ENCODE data around the gene MEP1B. TPM values are rescaled to one million over a fixed set of nuclear protein-coding genes. Genes with fewer than 3 reads are reported as not detected.
"Not testable (repeated sequence)": the region's sequence is repeated elsewhere in the genome, so short reads cannot be mapped to it uniquely, and the experiment has no call there.

The MEP1B gene
- under 1 TPM in 1 of 2 experiments, not detected in 1; 0.08 TPM for total RNA-seq

DNA sequence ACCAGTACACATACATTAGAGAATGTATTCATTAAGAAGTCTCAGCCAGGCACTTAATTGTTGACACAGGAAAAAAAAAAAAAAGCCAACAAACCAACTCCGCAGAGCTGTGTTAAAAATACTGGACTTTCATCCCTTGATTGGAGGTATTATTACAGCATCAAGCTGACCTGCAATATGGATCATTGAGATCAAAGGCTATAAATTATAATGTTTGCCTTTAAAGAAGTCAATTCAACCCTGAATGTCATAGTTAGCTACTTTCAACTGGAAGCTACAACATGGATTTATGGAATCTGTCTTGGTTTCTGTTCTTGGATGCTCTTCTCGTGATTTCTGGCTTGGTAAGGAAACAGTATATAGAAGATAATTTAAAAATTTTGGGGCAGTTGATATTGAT, at the start of gene MEP1B:
MEP1B (plus strand) TSS at position 250 of the 400 bp plus-strand sequence; CDS start at position 282, 32 bp downstream.
- Mint-ChIP-seq H3K9me3 (peaks cover 3% of the 10 kb centered on the region), H3K4me1 (no peaks in the 10 kb centered on the region), H3K36me3 (no peaks in the 10 kb centered on the region), H3K27me3 (peaks cover 10% of the 10 kb centered on the region), H3K27ac (no peak within 1 kb of the TSS), H3K4me3 (no peak within 1 kb of the TSS)
- no peak for DNase-seq

DNA sequence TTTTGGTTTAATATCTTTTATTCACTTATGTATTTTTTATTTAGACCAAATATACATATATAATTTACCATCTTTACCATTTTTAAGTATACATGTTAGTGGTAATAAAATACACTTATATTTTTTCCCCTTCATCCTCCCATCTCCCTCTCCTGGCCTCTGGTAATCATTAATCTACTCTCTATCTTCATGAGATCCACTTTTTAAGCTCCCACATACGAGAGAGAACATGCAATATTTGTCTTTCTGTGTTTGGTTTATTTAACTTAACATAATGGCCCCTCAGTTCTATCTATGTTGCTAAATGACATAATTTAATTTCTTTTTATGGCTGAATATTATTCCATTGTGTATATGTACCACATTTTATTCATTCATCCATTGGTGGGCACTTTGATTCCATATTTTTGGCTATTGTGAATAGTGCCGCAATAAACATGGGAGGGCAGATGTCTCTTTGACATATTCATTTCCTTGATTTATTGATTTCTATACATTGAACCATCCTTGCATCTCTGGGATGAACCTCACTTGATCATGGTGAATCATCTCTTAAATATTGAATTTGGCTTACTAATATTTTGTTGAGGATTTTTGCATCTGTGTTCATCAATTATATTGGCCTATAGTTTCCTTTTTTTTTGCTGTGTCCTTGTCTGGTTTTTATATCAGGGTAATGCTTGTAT, 41.5 kb upstream of the MEP1B start:
- H3K9me3 Mint-ChIP-seq = peaks cover 2% of the 10 kb centered on the region
- H3K4me3 Mint-ChIP-seq = no peak overlapping the region
- no peaks in the 10 kb centered on the region for H3K27me3 Mint-ChIP-seq
- no peak for DNase-seq
- no peaks in the 10 kb centered on the region for H3K36me3 Mint-ChIP-seq
- H3K4me1 Mint-ChIP-seq = peaks cover 7% of the 10 kb centered on the region
- no peak overlapping the region for H3K27ac Mint-ChIP-seq

DNA sequence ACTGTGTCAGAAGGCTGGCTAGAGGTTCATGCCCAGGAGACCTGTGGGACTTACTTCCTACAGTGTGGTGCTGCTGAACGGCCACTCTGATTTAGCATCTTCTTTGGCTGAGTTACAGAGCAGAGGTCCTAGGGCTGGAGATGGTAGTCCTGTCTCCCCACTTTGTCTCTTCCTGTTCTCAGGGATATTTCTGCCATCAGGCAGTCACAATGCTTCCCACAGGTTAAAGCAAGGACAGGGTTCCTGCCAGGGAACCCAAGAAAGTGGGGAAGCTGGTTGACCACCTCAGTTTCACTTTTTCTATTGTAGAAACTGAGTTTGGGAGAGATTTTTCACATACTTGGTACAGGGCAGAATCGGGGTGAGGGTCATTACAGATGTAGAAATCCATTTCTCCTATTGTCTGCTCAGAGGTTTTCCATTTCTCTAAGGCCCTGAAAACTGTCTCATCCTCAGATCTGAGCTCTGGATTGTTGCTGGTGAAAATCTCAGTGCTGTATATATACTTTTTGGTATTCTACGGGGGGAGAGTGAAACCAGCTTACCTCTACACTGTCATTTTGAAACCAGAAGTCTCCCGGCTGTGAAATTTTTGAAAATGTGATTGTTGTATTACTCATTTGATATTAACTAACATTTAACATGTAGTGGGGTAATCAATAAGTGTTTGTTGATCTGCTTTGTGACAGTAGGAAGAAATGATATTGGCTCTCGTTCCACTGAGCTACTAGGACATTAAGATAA, 37.0 kb upstream of the MEP1B start:
- H3K4me1 Mint-ChIP-seq = peaks cover 7% of the 10 kb centered on the region
- H3K27me3 Mint-ChIP-seq = peaks cover 5% of the 10 kb centered on the region
- no peak for DNase-seq
- H3K27ac Mint-ChIP-seq = no peak overlapping the region
- peaks cover 2% of the 10 kb centered on the region for H3K9me3 Mint-ChIP-seq
- no peaks in the 10 kb centered on the region for H3K36me3 Mint-ChIP-seq
- H3K4me3 Mint-ChIP-seq = no peak overlapping the region

DNA sequence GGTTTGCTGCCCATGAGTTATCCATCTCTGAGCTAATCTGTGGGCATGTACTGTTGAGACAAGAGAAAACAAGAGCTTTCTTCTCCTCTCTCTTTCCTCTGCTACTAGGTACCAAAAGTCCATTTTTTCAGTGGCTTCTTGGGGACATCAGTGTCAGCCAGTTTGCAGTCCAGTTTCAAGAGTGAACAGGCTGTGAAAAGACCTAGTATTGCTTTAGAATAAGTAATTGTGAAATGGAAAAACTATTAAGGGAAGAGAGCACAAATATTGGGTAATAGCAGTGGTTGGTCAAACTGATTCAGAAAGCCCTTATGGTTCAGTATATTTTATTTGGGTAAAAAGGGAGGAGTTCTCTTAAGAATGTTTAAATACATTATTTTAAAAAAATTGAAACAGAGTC, 33.0 kb upstream of the MEP1B start:
- Mint-ChIP-seq H3K9me3 (no peaks in the 10 kb centered on the region), H3K36me3 (no peaks in the 10 kb centered on the region), H3K27me3 (peaks cover 8% of the 10 kb centered on the region), H3K4me3 (no peak overlapping the region), H3K27ac (no peak overlapping the region), H3K4me1 (peaks cover 9% of the 10 kb centered on the region)
- no peak for DNase-seq

DNA sequence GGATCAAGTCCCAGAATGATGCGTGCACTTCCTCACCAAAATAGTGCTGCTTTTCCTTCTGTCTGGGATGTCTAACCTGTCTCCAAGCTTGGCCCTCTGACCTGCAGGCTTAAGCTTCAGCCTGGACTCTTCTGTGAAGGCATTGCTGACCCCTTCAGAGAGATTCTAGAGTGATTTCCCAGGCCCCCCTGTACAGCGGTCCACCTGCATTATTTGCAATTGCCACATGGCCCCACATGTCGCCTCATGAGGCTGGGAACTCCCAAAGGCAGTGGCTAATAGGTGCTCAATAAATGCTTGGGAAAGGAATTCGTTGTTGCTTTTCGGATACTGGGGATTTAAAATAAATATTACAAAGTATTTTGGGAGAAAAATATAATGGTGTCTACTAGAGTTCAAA, 32.3 kb upstream of the MEP1B start:
- Mint-ChIP-seq H3K27ac (no peak overlapping the region), H3K4me3 (no peak overlapping the region), H3K4me1 (peaks cover 9% of the 10 kb centered on the region), H3K36me3 (no peaks in the 10 kb centered on the region), H3K9me3 (no peaks in the 10 kb centered on the region), H3K27me3 (peaks cover 8% of the 10 kb centered on the region)
- no peak for DNase-seq

DNA sequence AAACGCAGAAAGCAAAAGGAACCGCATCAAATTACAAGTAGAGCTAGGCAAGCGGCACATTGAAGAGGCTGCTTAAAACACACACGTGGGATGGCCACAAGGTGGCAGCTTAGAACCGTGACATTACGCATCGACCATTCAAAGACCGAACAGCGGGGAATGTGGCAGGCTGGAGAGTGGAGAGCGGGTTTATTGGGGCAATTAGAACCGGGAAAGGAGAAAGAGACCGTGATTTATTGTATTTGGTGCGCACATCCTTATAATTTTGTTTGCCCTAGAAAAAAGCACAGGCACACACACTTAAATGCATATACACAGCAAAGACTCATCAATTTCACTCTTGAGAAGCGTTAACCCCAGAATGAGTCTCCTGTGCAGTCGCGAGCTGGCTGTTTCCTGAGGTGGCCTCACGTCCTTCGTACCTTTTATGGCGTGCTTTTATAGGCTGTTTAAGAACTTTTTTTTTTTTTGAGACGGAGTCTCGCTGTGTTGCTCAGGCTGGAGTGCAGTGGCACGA, 31.7 kb upstream of the MEP1B start:
- Mint-ChIP-seq H3K4me3 (peak overlapping the region; percentile 63), H3K27ac (no peak overlapping the region)

DNA sequence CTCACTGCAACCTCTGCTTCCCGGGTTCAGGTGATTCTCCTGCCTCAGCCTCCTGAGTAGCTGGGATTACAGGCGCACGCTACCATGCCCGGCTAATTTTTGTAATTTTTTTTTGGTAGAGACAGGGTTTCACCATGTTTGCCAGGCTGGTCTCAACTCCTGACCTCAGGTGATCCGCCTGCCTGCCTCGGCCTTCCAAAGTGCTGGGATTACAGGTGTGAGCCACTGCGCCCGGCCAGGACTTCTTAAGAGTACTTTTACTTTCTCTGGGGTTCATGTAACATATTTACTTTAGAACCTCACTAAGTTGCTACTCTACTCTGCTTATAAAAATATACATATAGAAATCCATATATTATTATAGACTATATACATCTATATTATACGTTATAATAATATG, 31.2 kb upstream of the MEP1B start:
- peak overlapping the region; percentile 63 for H3K4me3 Mint-ChIP-seq
- not testable (repeated sequence) for H3K4me1 Mint-ChIP-seq, H3K9me3 Mint-ChIP-seq, H3K36me3 Mint-ChIP-seq, DNase-seq, H3K27ac Mint-ChIP-seq, H3K27me3 Mint-ChIP-seq

More for the DNA sequence above, 31.7 kb upstream of the MEP1B start:
- no peaks in the 10 kb centered on the region for H3K36me3 Mint-ChIP-seq
- DNase-seq = peak; percentile 57
- H3K27me3 Mint-ChIP-seq = peaks cover 8% of the 10 kb centered on the region
- no peaks in the 10 kb centered on the region for H3K9me3 Mint-ChIP-seq
- peaks cover 3% of the 10 kb centered on the region for H3K4me1 Mint-ChIP-seq

DNA sequence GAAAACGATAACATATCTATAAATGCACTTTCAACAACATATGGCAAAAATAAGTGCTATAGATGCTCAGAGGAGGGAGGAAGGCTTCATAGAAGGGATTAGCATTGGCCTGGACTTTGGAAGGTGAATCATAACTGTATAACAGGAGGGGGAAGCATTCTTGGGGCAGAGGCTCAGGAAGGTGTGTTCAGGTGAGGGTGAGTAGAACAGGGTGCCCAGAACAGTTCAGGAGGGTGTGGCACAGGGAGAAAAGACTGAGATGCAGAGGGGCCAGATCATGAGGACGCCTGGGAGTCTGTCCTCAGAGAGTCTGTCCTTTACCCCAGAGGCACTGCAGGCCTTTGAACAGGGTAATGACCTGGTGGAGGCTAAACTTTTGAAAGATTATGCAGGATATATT, 29.3 kb upstream of the MEP1B start:
- Mint-ChIP-seq H3K36me3 (no peaks in the 10 kb centered on the region), H3K27me3 (peaks cover 8% of the 10 kb centered on the region), H3K4me1 (peaks cover 2% of the 10 kb centered on the region), H3K9me3 (no peaks in the 10 kb centered on the region), H3K4me3 (no peak overlapping the region), H3K27ac (no peak overlapping the region)
- no peak for DNase-seq

DNA sequence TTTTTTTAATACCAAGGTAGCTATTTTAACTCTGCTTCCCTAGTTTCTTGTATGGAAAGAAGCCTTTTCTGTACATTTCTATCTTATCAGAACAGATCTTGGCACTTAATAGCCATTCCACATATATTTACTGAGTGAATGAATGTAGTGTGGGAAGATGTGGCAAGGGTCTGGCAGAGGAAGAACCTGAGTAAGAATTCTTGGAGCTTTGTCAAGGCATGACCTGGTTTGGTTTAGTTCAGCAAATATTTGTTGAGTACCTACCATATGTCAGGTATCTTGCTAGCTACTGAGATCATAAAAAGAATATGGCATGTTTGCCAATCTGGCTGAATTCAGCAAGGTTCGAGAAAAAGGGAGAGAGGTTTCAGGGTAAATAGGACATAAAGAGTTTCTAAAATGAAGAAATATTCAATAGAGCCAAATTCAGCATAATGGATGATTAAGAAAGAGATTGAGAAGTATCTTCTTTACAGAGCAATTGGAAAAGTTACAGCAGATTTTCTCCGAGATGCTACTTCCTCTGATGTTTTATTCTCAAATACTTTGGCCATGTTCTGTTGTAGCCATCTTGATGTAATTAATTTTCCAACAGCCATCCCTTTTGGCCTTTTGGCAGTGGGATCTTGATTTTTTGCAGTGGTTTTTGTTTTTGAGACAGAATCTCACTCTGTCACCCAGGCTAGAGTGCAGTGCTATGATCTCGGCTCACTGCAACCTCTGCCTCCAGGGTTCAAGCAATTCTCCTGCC, 21.7 kb upstream of the MEP1B start:
- Mint-ChIP-seq H3K4me3 (no peak overlapping the region), H3K27me3 (no peaks in the 10 kb centered on the region), H3K4me1 (no peaks in the 10 kb centered on the region), H3K36me3 (no peaks in the 10 kb centered on the region), H3K27ac (no peak overlapping the region), H3K9me3 (no peaks in the 10 kb centered on the region)
- no peak for DNase-seq

DNA sequence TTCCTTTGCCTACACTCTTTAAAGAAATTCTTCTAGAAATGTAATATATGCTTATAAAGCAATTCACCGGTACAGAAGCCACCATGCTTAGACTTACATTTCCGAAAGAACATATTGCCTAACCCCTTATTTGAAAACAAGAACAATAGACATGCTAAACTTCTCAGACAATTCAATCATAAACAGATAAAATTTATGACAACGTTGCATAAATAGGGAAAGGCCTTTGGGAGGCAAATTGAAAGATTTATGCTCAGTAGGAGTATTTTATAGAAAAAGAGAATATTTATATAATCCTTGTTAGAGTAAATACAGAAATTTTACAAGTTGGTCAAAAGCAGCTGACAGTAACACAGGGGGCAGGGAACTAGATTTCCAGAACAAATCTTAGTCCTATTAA, 16.2 kb upstream of the MEP1B start:
- no peak for DNase-seq
- Mint-ChIP-seq H3K36me3 (no peaks in the 10 kb centered on the region), H3K9me3 (no peaks in the 10 kb centered on the region), H3K4me1 (no peaks in the 10 kb centered on the region), H3K27me3 (no peaks in the 10 kb centered on the region), H3K27ac (no peak overlapping the region), H3K4me3 (no peak overlapping the region)

DNA sequence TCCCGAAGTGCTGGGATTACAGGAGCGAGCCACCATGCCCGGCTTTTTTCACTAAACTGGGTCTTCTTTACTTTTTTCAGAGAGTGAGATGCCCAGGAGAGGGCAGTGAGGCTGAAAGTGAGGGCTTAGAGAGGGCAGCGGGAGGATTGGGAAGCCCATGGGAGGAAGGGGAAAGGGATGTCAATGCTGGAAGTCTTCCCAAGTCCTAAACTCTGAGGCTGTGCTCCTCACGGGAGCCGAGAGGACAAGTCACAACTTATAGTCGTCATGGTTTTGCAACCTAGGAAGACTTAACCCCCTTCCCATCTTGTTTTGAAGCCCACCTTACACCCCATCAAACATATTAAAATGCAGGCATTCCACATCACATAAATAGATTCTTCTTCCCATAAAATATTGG, 15.1 kb upstream of the MEP1B start:
- Mint-ChIP-seq H3K27ac (no peak overlapping the region), H3K36me3 (no peaks in the 10 kb centered on the region)

DNA sequence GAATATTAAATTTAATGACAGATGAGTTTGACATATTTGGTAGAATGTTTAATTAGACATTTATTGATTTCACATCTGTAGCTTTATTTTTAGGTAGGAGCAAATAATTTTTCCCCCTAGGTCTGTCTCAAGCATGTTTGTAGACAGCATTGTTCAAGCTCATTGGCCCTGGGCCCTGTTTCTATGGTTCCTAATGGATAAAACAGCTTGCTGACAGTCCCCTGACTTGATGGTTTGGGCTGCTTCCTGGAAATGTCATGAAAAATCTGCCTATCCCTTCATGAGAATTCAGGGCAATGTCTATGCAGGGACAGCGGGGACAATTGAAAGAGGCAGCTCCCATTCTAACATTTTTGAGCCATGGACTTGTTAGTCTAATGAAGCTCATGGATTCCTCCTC, 14.6 kb upstream of the MEP1B start:
- Mint-ChIP-seq H3K4me1 (no peaks in the 10 kb centered on the region), H3K36me3 (no peaks in the 10 kb centered on the region), H3K27me3 (no peaks in the 10 kb centered on the region), H3K4me3 (no peak overlapping the region), H3K9me3 (no peaks in the 10 kb centered on the region), H3K27ac (no peak overlapping the region)
- DNase-seq = no peak

More for the DNA sequence above, 15.1 kb upstream of the MEP1B start:
- Mint-ChIP-seq H3K4me3 (no peak overlapping the region), H3K4me1 (no peaks in the 10 kb centered on the region), H3K27me3 (no peaks in the 10 kb centered on the region), H3K9me3 (no peaks in the 10 kb centered on the region)
- no peak for DNase-seq

DNA sequence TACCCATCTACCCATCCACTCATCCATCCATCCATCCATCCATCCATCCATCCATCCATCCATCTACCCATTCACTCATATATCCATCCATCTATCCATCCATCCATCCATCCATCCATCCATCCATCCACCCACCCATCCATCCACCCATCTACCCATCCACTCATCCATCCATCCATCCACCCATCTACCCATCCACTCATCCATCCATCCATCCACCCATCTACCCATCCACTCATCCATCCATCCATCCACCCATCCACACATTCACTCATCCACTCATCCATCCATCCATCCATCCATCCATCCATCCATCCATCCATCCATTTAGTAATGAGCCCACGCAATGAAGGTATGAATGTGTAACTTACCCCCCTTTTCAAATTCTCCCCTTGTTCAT, 13.1 kb upstream of the MEP1B start:
- not testable (repeated sequence) for H3K27ac Mint-ChIP-seq, H3K4me3 Mint-ChIP-seq, DNase-seq, H3K27me3 Mint-ChIP-seq, H3K4me1 Mint-ChIP-seq, H3K36me3 Mint-ChIP-seq, H3K9me3 Mint-ChIP-seq

DNA sequence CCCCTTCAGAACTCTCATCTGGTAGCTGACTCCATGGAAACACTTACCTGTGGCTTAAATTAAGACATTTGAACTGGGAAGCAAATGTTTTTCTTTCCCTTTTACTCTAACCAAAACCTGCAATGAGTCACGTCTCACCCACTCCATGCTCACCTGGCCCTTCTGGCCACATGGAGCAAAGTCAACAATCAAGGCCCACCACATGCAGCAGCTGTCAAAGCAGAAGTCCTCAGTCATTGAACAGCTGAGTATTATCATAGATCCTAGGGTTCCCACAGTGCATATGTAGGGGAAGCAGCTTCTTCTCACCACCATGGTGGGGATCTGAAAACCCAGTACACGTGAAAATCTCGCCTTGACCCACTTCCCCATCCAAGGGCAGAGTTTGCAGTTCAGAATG, 12.3 kb upstream of the MEP1B start:
- Mint-ChIP-seq H3K9me3 (no peaks in the 10 kb centered on the region), H3K27me3 (no peaks in the 10 kb centered on the region), H3K27ac (no peak overlapping the region), H3K4me3 (no peak overlapping the region), H3K4me1 (no peaks in the 10 kb centered on the region), H3K36me3 (no peaks in the 10 kb centered on the region)
- no peak for DNase-seq

DNA sequence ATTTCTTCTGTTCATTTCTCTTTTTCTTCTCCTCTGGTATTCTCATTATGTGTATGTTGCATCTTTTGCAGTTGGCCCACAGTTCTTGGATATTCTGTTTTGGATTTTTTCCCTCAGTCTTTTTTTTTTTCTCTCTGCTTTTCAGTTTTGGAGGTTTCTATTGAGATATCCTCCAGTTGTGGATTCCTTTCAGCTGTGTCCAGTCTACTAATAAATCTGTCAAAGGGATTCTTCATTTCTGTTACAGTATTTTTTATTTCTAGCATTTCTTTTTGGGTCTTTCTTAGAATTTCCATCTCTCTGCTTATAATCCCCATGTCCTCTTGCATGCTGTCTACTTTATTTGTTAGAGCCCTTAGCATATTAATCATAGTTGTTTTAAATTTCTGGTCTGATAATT, 6.3 kb upstream of the MEP1B start:
- H3K27me3 Mint-ChIP-seq = peaks cover 7% of the 10 kb centered on the region
- no peak for DNase-seq
- no peaks in the 10 kb centered on the region for H3K4me1 Mint-ChIP-seq
- no peak overlapping the region for H3K4me3 Mint-ChIP-seq
- H3K9me3 Mint-ChIP-seq = peaks cover 15% of the 10 kb centered on the region
- H3K36me3 Mint-ChIP-seq = no peaks in the 10 kb centered on the region
- no peak overlapping the region for H3K27ac Mint-ChIP-seq
